ENCODE measurements around the gene TRIM17.

Gene TRIM17

DNA sequence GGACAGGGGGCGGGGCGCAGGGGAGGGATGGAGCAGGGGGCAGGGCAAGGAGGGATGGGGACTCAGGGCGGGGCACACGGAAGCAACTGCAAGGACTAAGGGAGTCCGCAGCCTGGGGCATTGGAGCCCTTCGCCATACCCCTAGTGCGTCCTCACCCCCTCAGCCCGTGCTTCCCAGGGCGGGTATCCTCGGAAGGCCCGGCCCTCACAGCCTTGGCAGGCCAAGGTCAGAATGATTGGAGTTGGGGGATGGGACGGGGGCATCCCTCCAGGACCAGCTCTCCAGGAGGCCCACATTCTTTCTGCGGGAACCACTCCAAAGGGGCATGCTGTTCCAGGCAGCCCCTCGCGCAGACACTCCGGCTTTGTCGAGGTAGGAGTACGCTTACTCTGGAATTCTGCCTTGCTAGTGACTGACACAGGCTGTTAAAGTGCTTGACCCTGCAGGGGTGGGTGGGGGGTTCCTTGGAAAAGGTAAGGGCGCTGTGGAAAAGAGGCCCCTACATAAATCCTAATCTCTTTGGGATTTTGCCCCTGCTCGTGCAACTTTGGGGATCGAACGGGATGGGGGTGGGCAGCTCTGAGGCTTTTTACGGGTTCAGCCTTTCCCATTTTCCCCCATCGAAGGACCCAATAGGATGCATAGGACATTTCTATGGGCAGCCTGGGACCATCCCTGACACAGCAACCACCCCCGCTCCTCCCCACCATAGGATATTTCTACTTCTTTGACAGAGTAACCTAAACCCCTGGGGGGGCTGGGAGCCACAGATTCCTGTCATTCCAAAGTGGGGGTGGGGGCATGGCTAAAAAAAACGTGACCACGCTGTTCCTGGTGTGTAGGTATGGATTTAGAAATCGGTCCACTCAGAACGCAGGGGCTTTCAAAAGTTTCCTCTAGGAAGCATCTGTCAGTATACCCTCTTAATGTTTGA is 9.3 kb downstream of the TRIM17 start (continued):
- TF ChIP-seq KLF7 (tag by site-specific recombination; IDR thresholded peaks at IDR 0.05; ENCODE audit: borderline replicate concordance), result no peak; the same call in 1 of the 2 replicates
- TF ChIP-seq ZFP3 (tag by site-specific recombination; IDR thresholded peaks at IDR 0.05; ENCODE audit: low read depth), result no peak
- TF ChIP-seq, protein P1, sequence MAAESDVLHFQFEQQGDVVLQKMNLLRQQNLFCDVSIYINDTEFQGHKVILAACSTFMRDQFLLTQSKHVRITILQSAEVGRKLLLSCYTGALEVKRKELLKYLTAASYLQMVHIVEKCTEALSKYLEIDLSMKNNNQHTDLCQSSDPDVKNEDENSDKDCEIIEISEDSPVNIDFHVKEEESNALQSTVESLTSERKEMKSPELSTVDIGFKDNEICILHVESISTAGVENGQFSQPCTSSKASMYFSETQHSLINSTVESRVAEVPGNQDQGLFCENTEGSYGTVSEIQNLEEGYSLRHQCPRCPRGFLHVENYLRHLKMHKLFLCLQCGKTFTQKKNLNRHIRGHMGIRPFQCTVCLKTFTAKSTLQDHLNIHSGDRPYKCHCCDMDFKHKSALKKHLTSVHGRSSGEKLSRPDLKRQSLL (tag by site-specific recombination; IDR thresholded peaks at IDR 0.05), result no peak
- TF ChIP-seq ZNF239 (tag by site-specific recombination; IDR thresholded peaks at IDR 0.05), result no peak
- no peak for TF ChIP-seq ZNF610 (tag by site-specific recombination; IDR thresholded peaks at IDR 0.05; ENCODE audit: borderline replicate concordance)
- TF ChIP-seq, protein P2, sequence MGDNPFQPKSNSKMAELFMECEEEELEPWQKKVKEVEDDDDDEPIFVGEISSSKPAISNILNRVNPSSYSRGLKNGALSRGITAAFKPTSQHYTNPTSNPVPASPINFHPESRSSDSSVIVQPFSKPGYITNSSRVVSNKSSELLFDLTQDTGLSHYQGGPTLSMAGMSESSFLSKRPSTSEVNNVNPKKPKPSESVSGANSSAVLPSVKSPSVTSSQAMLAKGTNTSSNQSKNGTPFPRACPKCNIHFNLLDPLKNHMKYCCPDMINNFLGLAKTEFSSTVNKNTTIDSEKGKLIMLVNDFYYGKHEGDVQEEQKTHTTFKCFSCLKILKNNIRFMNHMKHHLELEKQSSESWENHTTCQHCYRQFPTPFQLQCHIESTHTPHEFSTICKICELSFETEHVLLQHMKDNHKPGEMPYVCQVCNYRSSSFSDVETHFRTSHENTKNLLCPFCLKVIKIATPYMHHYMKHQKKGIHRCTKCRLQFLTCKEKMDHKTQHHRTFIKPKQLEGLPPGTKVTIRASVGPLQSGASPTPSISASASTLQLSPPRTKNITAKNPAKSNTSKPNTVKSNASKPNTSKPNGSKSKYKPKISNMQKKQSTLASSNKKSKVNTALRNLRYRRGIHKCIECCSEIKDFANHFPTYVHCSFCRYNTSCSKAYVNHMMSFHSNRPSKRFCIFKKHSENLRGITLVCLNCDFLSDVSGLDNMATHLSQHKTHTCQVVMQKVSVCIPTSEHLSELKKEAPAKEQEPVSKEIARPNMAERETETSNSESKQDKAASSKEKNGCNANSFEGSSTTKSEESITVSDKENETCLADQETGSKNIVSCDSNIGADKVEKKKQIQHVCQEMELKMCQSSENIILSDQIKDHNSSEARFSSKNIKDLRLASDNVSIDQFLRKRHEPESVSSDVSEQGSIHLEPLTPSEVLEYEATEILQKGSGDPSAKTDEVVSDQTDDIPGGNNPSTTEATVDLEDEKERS (tag by site-specific recombination; IDR thresholded peaks at IDR 0.05), result no peak
- TF ChIP-seq ZNF157 (tag by site-specific recombination; IDR thresholded peaks at IDR 0.05), result no peak
- peak; percentile 15; the same call in 1 of the 2 replicates for TF ChIP-seq TSHZ1 (tag by site-specific recombination; IDR thresholded peaks at IDR 0.05; ENCODE audit: borderline replicate concordance)
- no peak for TF ChIP-seq ZNF184 (tag by site-specific recombination; IDR thresholded peaks at IDR 0.05)
- TF ChIP-seq, protein P3, sequence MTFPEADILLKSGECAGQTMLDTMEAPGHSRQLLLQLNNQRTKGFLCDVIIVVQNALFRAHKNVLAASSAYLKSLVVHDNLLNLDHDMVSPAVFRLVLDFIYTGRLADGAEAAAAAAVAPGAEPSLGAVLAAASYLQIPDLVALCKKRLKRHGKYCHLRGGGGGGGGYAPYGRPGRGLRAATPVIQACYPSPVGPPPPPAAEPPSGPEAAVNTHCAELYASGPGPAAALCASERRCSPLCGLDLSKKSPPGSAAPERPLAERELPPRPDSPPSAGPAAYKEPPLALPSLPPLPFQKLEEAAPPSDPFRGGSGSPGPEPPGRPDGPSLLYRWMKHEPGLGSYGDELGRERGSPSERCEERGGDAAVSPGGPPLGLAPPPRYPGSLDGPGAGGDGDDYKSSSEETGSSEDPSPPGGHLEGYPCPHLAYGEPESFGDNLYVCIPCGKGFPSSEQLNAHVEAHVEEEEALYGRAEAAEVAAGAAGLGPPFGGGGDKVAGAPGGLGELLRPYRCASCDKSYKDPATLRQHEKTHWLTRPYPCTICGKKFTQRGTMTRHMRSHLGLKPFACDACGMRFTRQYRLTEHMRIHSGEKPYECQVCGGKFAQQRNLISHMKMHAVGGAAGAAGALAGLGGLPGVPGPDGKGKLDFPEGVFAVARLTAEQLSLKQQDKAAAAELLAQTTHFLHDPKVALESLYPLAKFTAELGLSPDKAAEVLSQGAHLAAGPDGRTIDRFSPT (tag by site-specific recombination; IDR thresholded peaks at IDR 0.05), result peak; percentile 73
- no peak for TF ChIP-seq ZNF112 (tag by site-specific recombination; IDR thresholded peaks at IDR 0.05)
- no peak for TF ChIP-seq KLF10 (tag by site-specific recombination; IDR thresholded peaks at IDR 0.05)
- TF ChIP-seq WT1 (tag by site-specific recombination; IDR thresholded peaks at IDR 0.05), result peak; percentile 62
- peak; percentile 70; the same call in 1 of the 2 replicates for TF ChIP-seq ZNF600 (tag by site-specific recombination; IDR thresholded peaks at IDR 0.05)
- no peak for TF ChIP-seq ZBTB20 (tag by site-specific recombination; IDR thresholded peaks at IDR 0.05)
- no peak for TF ChIP-seq ZNF404 (tag by site-specific recombination; IDR thresholded peaks at IDR 0.05)
- TF ChIP-seq HOXA7 (CRISPR knock-in tag; IDR thresholded peaks at IDR 0.05; ENCODE audit: borderline replicate concordance), result no peak
- no peak for TF ChIP-seq GLI4 (tag by site-specific recombination; IDR thresholded peaks at IDR 0.05)
- no peak for TF ChIP-seq ZNF16 (tag by site-specific recombination; IDR thresholded peaks at IDR 0.05; ENCODE audit: low read depth)
- TF ChIP-seq YY1 (tag by site-specific recombination; IDR thresholded peaks at IDR 0.05), result 0 out of 2 replicates have a peak, but pooled peaks have one; percentile 15
- TF ChIP-seq, protein P4, sequence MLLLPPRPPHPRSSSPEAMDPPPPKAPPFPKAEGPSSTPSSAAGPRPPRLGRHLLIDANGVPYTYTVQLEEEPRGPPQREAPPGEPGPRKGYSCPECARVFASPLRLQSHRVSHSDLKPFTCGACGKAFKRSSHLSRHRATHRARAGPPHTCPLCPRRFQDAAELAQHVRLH (tag by site-specific recombination; IDR thresholded peaks at IDR 0.05), result no peak
- TF ChIP-seq, protein P5, sequence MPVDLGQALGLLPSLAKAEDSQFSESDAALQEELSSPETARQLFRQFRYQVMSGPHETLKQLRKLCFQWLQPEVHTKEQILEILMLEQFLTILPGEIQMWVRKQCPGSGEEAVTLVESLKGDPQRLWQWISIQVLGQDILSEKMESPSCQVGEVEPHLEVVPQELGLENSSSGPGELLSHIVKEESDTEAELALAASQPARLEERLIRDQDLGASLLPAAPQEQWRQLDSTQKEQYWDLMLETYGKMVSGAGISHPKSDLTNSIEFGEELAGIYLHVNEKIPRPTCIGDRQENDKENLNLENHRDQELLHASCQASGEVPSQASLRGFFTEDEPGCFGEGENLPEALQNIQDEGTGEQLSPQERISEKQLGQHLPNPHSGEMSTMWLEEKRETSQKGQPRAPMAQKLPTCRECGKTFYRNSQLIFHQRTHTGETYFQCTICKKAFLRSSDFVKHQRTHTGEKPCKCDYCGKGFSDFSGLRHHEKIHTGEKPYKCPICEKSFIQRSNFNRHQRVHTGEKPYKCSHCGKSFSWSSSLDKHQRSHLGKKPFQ (tag by site-specific recombination; IDR thresholded peaks at IDR 0.05), result no peak
- TF ChIP-seq ZBTB7A (tag by site-specific recombination; IDR thresholded peaks at IDR 0.05; ENCODE audit: low read depth), result no peak
- no peak for TF ChIP-seq ZNF311 (tag by site-specific recombination; IDR thresholded peaks at IDR 0.05; ENCODE audit: borderline replicate concordance)
- no peak for TF ChIP-seq ZNF529 (tag by site-specific recombination; IDR thresholded peaks at IDR 0.05; ENCODE audit: insufficient replicate concordance)
- TF ChIP-seq ZNF501 (tag by site-specific recombination; IDR thresholded peaks at IDR 0.05), result no peak
- TF ChIP-seq ZNF138 (tag by site-specific recombination; IDR thresholded peaks at IDR 0.05; ENCODE audit: borderline replicate concordance), result no peak
- no peak for TF ChIP-seq ZNF37A (tag by site-specific recombination; IDR thresholded peaks at IDR 0.05)

Data from HEK293 (cell line).